Transverse colon (tissue), 4 donors: ENCODE data around the gene SH3GL3. TPM values are rescaled to one million over a fixed set of nuclear protein-coding genes. Genes with fewer than 3 reads are reported as not detected.

Experiments
- DNase-seq: peaks from one replicate; pipeline ENCODE4 v3.0.0-alpha.2; 2019
- H3K27ac ChIP-seq, 4 donors: fragments of 200-600 bp; sonication (generic); 2 replicates each; pipeline ENCODE4 v1.5.1; 2016 to 2018; ENCODE audit warnings: inconsistent platforms in 4 of 4
- H3K27me3 ChIP-seq: fragments of 200-600 bp; sonication (generic); 2 replicates; pipeline ENCODE4 v1.5.1; 2017; ENCODE audit warnings: inconsistent platforms
- H3K36me3 ChIP-seq, 4 donors: fragments of 200-600 bp; sonication (generic); 2 replicates each; pipeline ENCODE4 v1.5.1; 2017 to 2019; ENCODE audit warnings: inconsistent platforms in 4 of 4
- H3K4me1 ChIP-seq, 4 donors: fragments of 200-600 bp; sonication (generic); 2 replicates each; pipeline ENCODE4 v1.5.1; 2017 to 2020; ENCODE audit warnings: inconsistent platforms in 4 of 4
- H3K4me3 ChIP-seq, 4 donors: fragments of 200-600 bp; sonication (generic); 1 replicate in 1 of 4; 2 replicates in 3 of 4; pipeline versions ENCODE4 v1.5.1 to v1.6.1; 2017 to 2019; ENCODE audit warnings: inconsistent platforms in 4 of 4
- H3K9me3 ChIP-seq, 2 donors: fragments of 200-600 bp; sonication (generic); 2 replicates each; pipeline ENCODE4 v1.5.1; 2017 to 2019; ENCODE audit warnings: inconsistent platforms in 2 of 2
- EP300 ChIP-seq: sonication (generic); formaldehyde crosslinking; IDR thresholded peaks from one replicate; pipeline ENCODE4 v1.6.1; 2017; ENCODE audit warnings: antibody characterized with exemption, low read depth
- POLR2A ChIP-seq: fragments of 450-650 bp; IDR thresholded peaks from one replicate; pipeline ENCODE4 v1.6.1; 2016; ENCODE audit warnings: antibody characterized with exemption, mild to moderate bottlenecking, moderate library complexity
- POLR2AphosphoS5 ChIP-seq, 3 donors: sonication (generic); formaldehyde crosslinking; IDR thresholded peaks; one replicate each; pipeline ENCODE4 v1.6.1; 2016; ENCODE audit warnings: antibody characterized with exemption in 3 of 3
- WGBS, 2 donors: methylation state at CpG; one replicate each; pipeline ENCODE4 v1.1.5; 2018; ENCODE audit warnings: low coverage in 1 of 2; 5-methylcytosine and 5-hydroxymethylcytosine counted together
- in situ Hi-C, 4 donors: fragments of 200-750 bp; cut with MboI; loops; one replicate each; pipeline versions ENCODE4 v1.15.0 to v1.15.1; 2017; ENCODE audit warnings: low sequenced_read_pairs in 3 of 4, low pct_ligation_motif_present in 1 of 4, low pct_unique_long_range_greater_than_20kb in 1 of 4
- intact Hi-C: fragments of 100-400 bp; cut with DNase I; formaldehyde crosslinking; loops from one replicate; pipeline ENCODE4 v1.15.1; 2023; ENCODE audit warnings: low total_unique reads
- total RNA-seq, 4 donors: library from RNA; depleted of rRNA; stranded (reverse); fragments of >200 nt; gene quantifications; one replicate each; pipeline ENCODE4 v1.1.0, GENCODE V29; 2016
- TF ChIP-seq, protein P1 (sequence below), 5 experiments: fragments of 200-600 bp in 3 of 5; fragments of 450-650 bp in 2 of 5; sonication (generic) in 3 of 5; IDR thresholded peaks; 1 replicate in 2 of 5; 2 replicates in 3 of 5; pipeline ENCODE4 v1.5.1; 2016 to 2017; ENCODE audit warnings: antibody characterized with exemption in 5 of 5, inconsistent platforms in 3 of 5, mild to moderate bottlenecking in 2 of 5, moderate library complexity in 1 of 5

The SH3GL3 gene
- total RNA-seq, 4 donors from 2014 or later, result not detected

DNA sequence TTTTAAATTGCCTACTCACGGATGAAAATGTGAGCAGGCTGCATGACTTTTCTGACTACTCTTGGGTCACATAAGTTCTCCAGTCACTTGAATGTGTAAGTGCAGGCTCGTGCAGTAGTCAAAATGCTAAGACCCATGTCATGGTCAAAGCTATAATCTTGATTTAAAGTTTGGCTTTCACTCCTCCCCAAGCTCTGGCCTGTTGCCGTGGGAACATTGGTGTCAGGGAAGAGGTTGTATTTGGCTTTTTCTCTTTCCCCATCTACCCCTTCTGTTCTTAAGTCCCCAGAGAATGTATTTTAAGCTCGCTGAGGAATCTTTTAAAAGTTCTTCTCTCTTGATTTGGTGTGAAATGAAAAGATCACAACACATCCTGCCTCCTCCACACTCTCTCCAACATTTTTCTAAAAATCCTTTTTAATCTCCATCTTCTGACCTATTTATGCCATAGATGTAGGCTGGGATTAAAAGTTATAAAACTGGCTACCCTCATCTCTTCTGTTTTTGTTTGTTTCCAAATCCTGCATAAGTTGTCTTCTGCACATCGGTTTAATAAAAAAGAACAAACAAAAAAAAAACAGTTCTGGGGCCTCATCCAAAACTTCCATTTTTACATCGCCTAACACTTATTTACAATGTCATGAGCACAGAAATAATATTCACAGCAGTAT lies 145.4 kb downstream of the SH3GL3 start:
- 50 to 61% methylated on average over 6 of the region's 6 CpGs for WGBS, 2 donors

DNA sequence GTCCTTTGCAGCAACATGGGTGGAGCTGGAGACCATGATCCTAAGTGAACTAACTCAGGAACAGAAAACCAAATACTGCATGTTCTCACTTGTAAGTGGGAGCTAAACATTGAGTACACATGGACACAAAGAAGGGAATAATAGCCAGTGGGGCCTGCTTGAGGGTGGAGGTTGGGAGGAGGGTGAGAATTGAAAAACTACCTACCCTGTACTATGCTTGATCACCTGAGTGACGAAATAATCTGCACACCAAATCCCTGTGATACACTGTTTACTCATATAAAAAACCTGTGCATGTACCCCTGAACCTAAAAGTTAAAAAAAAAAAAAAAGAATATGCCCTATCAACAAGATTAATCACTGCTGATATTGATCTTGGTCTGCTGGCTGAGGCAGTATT lies 148.1 kb downstream of the SH3GL3 start:
- in situ Hi-C loops, result no loop called here

More for the DNA sequence above, 145.4 kb downstream of the SH3GL3 start:
- no peaks in the 10 kb centered on the region for H3K9me3 ChIP-seq
- H3K4me1 ChIP-seq, result no peaks in the 10 kb centered on the region
- H3K36me3 ChIP-seq, result no peaks in the 10 kb centered on the region
- DNase-seq, result no peak
- no peak overlapping the region for H3K27ac ChIP-seq
- TF ChIP-seq, protein P1, sequence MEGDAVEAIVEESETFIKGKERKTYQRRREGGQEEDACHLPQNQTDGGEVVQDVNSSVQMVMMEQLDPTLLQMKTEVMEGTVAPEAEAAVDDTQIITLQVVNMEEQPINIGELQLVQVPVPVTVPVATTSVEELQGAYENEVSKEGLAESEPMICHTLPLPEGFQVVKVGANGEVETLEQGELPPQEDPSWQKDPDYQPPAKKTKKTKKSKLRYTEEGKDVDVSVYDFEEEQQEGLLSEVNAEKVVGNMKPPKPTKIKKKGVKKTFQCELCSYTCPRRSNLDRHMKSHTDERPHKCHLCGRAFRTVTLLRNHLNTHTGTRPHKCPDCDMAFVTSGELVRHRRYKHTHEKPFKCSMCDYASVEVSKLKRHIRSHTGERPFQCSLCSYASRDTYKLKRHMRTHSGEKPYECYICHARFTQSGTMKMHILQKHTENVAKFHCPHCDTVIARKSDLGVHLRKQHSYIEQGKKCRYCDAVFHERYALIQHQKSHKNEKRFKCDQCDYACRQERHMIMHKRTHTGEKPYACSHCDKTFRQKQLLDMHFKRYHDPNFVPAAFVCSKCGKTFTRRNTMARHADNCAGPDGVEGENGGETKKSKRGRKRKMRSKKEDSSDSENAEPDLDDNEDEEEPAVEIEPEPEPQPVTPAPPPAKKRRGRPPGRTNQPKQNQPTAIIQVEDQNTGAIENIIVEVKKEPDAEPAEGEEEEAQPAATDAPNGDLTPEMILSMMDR (IDR thresholded peaks at IDR 0.05), result no peak
- no peak for TF ChIP-seq POLR2A
- TF ChIP-seq POLR2AphosphoS5 (IDR thresholded peaks at IDR 0.05), result no peak
- TF ChIP-seq EP300, result no peak
- in situ Hi-C loops (no loop called here), intact Hi-C loops (no loop called here)
- no peak overlapping the region for H3K4me3 ChIP-seq
- no peaks in the 10 kb centered on the region for H3K27me3 ChIP-seq

DNA sequence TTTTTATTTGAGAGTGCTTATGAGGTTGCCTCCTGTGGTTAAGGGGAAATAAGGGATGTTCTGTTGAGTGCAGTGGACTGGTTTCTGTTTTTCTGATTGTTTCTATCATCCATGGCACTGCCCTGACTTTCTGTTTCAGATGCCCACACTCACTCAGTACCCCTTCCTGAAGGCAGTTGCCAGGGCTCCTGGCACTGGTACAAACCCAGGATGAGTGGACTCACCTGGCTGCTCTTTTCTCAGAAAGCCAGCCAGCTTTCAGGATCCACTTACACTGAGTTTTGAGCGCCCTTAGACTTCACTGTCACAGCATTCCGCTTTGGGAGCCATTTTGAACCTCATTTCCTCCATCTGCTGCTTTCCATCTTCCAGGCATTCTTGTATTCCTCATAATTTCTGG lies 150.9 kb downstream of the SH3GL3 start:
- WGBS, 2 donors, result 60 to 81% methylated on average over 2 of the region's 2 CpGs

More for the DNA sequence above, 148.1 kb downstream of the SH3GL3 start:
- Histone ChIP-seq H3K27me3 (no peaks in the 10 kb centered on the region), H3K36me3 (no peaks in the 10 kb centered on the region), H3K4me1 (no peaks in the 10 kb centered on the region), H3K9me3 (no peaks in the 10 kb centered on the region), H3K27ac (no peak overlapping the region), H3K4me3 (no peak overlapping the region)
- no peak for DNase-seq
- WGBS, 2 donors, result 56% methylated on average over 1 of the region's 1 CpG; no CpG with 5 or more reads in 1 of the 2 donors
- TF ChIP-seq, protein P1 (IDR thresholded peaks at IDR 0.05), result no peak
- TF ChIP-seq POLR2AphosphoS5 (IDR thresholded peaks at IDR 0.05), result no peak
- TF ChIP-seq EP300, result no peak
- TF ChIP-seq POLR2A, result no peak
- intact Hi-C loops, result no loop called here

DNA sequence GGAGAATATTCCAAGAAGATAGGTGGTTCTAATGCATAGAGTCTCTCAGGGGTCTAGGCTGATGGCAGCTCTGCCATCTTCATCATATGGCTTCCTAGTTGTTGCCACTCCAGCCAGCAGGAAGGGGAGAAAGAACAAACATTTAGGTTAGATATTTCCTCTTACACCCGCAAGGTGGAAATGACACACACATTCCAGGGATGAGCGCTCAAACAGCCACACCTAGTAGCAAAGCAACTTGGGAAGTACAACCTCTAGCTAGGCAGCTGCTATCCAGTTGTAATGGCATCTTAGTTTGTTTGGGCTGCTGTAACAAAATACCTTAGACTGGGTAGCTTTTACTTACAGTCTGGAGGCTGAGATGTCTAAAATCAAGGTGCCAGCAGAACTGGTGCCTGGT lies 154.9 kb downstream of the SH3GL3 start:
- intact Hi-C loops, result no loop called here
- Histone ChIP-seq H3K36me3 (no peaks in the 10 kb centered on the region), H3K9me3 (no peaks in the 10 kb centered on the region), H3K27me3 (no peaks in the 10 kb centered on the region), H3K4me1 (peaks cover 0 to 7% (median 0%) of the 10 kb centered on the region in 4 donors), H3K27ac (no peak overlapping the region), H3K4me3 (no peak overlapping the region)
- TF ChIP-seq EP300 (no peak), POLR2A (no peak), POLR2AphosphoS5 (IDR thresholded peaks at IDR 0.05) (no peak)
- TF ChIP-seq, protein P1 (IDR thresholded peaks at IDR 0.05), result no peak
- in situ Hi-C loops, result no loop called here
- 76 to 78% methylated on average over 2 of the region's 2 CpGs for WGBS, 2 donors
- no peak for DNase-seq

More for the DNA sequence above, 150.9 kb downstream of the SH3GL3 start:
- Histone ChIP-seq H3K36me3 (no peaks in the 10 kb centered on the region), H3K4me3 (no peak overlapping the region), H3K9me3 (no peaks in the 10 kb centered on the region), H3K4me1 (no peaks in the 10 kb centered on the region), H3K27me3 (no peaks in the 10 kb centered on the region), H3K27ac (no peak overlapping the region)
- no peak for DNase-seq
- intact Hi-C loops, result no loop called here
- in situ Hi-C loops, result no loop called here
- no peak for TF ChIP-seq POLR2AphosphoS5 (IDR thresholded peaks at IDR 0.05)
- no peak for TF ChIP-seq POLR2A
- TF ChIP-seq, protein P1 (IDR thresholded peaks at IDR 0.05), result no peak
- no peak for TF ChIP-seq EP300
